HG03175 (cell line): ENCODE results near the gene TMEM121B.
"Not testable (repeated sequence)": the region's sequence is repeated elsewhere in the genome, so short reads cannot be mapped to it uniquely, and the experiment has no call there.

Source experiments
- ATAC-seq: cut with Tn5 transposase; IDR thresholded peaks from one replicate; pipeline ENCODE4 v1.9.1; 2021; ENCODE audit warnings: mild to moderate bottlenecking, moderate library complexity; ENCODE audit not compliant: unreplicated experiment

The TMEM121B gene

DNA sequence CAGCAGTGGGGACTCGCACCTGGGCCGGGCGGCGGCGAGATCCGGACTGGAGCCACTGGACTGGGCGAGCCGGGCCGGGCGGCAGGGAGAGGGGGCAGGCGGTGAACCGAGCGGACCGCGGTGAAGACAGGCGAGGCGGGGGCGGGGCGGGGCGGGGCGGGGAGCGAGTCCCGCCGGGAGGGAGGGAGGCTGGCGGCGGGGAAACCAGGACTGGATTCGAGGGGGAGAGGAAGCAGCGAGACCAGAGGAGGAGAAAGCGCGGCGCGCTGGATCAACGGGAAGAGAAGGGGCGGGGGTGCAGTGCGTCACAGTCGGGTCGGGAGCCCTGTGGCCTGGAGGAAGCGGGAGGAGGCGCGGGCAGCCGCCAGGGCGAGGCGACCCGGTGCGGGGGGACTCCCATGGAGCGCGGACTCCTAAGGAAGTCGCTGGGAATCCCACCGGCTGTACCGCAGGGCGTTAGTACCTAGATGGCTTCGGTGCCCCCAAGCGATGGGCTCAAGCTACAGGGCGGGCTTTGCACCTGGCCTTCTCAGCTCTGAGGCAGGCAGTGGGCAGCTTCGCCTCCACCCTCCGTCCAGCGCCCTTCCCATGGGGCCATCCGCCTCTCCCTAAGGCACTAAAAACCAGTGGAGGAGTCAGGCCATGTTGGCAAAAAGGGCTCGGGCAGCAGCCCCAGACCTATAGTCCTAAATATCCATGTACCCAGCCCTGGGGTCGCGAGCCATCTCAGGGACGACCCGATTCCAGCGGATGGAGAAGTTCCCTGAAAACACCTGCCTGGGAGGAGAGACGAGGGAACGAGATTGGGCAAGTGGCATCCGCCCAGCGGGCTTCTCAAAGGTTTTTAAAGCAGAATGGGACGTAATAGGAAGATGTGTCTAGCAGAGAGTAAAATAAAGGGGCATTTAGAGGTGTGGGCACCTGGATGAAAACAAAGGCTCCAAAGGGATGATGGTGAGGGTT is at the start of gene TMEM121B:
Gene TMEM121B, minus strand, starts transcription at position 128 of the 963 bp plus-strand sequence. CDS start 233 bp downstream, outside the sequence.
- no peak for ATAC-seq

DNA sequence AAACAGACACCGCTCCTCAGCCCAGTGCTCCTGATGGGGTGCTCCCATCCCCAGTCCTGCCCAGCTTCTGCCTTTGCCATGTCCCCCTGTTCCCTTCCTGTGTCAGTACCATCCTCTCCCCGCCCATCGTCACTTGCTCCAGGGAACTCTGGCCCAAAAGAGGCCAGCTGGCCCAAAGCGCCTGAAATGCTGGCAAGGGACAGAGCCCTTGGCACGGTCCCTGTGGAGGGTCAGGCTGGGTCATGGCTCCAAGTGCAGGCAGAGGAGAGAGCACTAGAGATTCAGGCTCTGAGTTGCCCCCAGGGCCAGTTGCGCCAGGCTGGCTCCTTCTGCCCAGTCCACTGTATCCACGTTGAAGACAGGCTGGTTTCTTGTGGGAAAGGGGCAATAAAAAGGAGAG is 46.3 kb upstream of the TMEM121B start:
- no peak for ATAC-seq

DNA sequence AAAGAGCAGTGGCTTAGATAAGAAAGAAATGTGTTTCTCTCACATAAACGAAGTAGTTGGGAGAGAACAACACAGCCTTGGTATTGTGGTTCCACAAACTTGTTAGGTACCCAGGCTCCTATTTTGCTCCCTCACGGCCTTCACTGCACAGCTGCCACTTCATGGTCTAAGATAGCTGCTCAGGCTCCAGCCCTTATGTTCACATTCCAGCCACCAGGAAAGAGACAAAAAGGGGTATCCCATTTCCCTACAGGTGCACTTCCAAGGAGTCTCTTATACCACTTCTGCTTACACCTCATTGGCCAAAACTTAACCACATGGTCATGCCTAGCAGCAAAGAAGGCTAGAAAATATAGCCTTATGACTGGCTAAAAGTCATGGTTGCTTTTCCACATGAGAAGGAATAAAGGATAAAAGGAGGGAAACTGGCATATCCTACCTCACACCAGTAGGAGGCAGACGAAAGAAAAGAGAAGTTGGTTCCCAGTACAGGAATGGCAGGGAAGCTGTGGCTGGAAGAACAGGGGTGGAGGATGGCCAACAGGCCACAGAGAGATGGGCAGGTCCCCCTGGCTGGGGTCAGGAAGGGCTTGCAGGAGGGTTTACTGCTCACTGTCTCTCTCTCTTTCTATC is 43.3 kb upstream of the TMEM121B start:
- no peak for ATAC-seq

DNA sequence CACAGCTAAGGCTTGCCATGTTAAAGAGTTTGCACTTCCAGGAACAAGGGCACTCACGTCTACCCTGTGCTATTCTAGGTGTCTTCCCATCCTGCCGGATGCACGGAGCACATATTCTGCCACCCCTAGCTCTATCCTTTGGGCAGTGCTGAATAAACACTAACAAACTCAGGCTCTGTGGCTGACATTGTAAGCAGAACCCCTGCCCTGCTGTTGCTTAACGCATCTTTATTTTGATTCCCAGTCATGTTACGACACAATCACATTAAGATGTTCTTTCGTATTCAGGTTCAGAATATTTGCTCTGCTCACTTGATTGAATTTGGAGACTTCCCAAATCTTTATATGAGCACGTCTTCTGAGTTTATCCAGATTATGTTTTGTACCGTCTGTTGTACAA is 41.6 kb upstream of the TMEM121B start:
- ATAC-seq, result no peak

DNA sequence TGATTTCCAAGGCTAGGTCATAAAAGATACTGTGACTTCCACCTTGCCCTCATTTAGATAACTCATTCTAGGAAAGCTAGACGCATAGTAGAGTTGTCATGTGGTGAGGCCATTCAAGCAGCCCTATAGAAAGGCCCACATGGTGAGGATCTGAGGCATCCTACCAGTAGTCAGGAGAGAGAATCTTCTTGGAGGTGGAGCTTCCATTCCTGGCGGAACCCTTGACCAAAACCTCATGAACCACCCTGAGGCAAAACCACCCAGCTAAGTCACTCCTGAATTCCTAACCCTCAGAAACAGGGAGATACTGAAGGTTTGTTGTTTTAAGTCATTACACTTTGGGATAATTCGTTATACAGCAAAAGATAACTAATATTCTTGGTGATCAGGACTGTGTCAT is 40.8 kb upstream of the TMEM121B start:
- ATAC-seq, result no peak

DNA sequence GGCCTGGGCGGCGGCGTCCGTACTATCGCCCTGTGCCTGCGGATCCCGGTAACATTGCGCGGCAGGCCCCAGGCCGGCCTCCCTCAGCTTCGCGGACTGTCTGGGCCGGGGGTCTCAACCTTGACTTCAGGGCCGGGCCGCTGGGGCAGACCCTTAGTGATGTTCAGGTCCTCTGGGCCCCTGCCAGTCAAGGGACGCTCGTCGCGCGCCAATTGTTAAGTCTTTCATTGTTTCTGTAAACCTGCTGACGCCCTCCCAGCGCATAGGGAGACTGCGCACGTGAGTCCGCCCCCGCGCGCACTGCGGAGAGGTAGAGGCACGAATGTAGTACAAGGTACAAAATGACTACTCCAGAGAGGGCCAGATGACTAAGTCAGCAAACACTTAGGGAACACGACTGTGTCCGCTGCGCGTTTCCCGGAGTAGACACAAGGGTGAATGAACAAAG is 38.4 kb upstream of the TMEM121B start:
- peak; percentile 23 for ATAC-seq

DNA sequence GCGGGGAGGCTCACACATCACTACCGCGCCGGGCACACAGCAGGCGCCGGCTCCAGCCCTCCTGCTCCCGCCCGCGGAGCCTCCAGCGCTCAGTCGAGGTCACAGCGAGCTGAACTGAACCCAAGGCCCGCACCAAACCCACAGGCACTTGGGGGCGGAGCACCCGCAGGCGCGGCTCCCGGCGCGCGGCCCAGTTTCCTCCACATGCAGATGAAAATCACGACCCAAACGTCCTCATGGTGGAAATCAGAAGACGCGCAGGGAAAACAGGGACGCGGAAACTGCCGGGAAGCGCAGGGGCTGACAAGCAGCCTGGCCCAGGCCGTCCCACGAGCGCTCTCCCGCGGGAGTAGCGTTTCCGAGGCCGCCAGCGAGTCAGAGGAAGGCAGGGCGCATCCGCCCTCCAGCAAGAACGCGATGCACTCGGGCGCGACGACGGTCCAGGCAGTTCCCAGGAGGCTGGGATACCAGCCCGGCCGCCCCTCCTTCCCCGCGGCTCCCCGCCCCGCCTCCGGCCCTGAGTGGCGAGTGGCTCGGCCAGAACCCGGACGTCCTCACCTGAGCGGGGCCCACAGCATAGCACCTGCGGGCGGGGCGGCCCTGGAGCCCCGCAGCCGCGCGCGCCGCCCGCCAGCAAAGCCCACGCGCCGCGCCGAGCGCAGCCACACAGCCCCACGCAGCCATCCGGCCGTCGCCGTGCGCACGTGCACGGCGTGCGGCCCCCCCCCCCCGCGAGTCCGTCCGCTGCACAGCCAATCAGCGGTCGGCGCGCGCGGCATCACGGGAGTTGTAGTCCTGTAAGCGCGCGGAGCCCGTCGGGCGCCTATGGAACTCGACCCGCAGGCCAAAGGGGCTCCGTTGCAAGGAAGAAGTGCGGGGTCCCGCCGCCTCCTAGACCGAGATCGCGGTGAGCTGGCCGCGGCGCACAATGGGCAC is 37.7 kb upstream of the TMEM121B start, which contains the start of gene HDHD5:
Gene HDHD5, minus strand, starts transcription at position 710 of the 936 bp plus-strand sequence. Its CDS starts 26 bp downstream, at position 684.
- peak; percentile 83 for ATAC-seq

DNA sequence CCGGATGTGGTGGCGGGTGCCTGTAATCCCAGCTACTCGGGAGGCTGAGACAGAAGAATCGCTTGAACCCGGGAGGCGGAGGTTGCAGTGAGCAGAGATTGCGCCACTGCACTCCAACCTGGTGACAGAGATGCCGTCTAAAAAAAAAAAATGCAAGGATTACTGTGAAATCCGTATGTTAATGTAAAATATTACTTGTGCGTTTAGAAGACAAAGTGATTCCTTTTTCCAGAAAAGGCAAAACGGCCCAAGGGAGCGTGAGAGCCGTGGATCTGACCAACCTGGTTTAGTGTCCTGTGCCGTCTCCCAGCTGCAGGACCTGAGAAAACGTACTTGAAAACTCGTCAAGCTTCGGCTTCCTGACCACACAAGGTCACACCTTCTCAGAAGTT is 37.0 kb upstream of the TMEM121B start:
- no peak for ATAC-seq

DNA sequence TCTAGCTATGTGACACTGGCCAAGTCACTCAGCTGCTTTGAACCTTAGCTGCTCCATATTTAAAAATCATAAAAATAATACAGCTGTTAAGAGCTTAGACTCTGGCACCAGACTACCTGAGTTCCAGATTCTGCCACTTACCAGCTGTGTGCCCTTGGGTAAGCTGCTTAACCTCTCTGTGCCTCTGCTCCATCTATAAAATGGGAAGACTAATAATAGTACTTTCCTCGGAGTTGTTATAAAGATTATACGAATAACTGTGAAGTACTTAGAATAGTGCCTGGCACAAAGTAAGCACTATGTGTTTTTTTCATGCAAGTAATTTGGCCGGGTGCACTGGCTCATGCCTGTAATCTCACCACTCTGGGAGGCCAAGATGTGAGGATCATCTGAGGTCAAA is 36.6 kb upstream of the TMEM121B start:
- no peak for ATAC-seq

DNA sequence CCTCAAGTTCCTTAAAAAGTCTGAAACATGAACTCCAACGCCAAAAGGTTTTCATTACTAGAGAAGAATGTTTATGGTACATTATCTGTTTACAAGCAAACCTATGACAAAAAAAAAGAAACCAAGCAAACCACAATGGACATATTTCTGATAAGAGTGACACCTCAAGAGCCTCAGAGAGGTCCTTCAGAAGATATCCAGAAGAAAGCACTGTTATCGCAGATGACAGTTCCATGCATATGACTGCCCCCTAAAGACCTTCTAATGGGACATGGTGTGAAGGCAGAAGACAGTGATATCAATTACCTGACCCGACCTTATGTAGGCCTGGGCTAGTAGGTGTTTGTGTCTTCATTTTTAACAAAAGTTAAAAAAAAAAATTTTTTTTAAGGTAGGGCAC is 34.8 kb upstream of the TMEM121B start:
- no peak for ATAC-seq

DNA sequence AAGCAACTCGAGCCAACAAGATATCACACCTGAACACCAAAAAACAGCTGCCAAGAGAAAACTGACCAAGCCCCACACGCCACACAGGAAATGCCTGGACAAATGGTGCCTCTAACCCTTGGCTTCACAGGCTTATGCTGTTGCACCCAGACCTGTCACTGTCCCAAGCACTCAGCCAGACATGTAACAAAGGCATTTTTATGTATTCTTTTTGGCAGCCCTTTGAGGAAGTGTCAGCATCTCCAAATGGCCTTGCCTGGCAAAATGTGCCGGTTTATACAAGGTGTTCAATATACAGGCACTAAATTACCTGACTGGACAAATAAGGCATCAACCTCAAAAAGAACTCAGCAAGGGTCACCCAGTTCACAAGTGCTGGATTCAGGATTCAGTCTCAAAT is 31.8 kb upstream of the TMEM121B start:
- no peak for ATAC-seq

DNA sequence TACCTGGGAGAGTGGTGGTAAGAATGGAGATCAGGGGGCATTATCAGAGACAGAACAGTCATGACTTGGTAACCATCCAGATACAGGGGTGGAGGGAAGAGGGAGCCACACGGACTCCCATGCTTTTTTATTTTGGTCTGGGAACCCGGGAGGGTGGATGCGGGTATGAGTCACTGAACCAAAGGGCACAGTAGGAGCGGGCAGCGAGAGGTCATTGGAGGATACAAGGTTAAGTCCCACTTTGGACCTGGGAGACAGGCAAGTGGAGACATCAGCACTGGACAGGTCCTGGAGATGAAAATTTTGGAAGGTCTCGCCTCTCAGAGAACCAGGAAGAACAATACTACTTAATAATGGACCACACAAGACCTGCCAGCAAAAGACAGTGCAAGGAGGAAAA is 31.2 kb upstream of the TMEM121B start:
- no peak for ATAC-seq

DNA sequence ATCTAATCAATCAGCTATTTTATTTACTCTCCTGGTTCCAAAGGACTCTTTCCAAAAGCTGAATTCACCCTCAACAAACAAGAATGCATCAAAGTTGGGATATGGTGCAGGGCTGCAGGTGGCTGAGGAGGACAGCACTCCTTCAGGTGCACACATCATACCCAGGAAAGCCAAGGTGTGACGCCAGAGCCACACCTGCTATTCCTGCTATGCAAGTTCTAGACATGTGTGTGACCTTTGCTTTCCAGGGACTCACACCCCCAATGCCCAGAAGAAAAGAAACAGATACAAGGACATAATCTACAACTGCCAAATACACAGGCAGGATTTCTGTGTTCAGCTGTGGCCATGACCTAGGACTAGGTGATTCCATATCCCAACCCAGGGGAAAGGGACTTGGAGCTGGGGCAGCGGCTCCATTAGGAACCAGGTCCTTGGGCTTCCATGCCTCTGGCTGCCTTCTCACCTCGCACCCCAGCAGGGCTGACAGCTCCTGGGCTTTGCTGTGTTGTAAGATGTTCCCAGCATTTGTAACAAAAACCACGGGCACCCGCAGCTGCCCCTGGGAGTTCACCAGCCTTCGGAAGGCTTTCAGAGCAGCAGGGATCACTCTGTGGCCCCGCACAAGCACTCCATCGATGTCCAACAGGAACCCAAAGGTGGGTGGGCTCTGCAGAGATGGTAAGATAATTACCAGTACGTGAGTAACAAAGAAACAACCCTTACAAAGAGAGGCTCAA is 28.1 kb upstream of the TMEM121B start:
- no peak for ATAC-seq

DNA sequence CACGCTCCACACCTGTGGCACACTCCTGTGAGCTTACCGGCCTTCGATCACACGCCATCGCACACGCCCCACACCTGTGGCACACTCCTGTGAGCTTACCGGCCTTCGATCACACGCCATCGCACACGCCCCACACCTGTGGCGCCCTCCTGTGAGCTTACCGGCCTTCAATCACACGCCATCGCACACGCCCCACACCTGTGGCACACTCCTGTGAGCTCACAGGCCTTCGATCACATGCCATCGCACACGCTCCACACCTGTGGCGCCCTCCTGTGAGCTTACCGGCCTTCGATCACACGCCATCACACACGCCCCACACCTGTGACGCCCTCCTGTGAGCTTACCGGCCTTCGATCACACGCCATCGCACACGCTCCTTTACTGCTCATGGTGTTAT is 26.3 kb upstream of the TMEM121B start:
- not testable (repeated sequence) for ATAC-seq

DNA sequence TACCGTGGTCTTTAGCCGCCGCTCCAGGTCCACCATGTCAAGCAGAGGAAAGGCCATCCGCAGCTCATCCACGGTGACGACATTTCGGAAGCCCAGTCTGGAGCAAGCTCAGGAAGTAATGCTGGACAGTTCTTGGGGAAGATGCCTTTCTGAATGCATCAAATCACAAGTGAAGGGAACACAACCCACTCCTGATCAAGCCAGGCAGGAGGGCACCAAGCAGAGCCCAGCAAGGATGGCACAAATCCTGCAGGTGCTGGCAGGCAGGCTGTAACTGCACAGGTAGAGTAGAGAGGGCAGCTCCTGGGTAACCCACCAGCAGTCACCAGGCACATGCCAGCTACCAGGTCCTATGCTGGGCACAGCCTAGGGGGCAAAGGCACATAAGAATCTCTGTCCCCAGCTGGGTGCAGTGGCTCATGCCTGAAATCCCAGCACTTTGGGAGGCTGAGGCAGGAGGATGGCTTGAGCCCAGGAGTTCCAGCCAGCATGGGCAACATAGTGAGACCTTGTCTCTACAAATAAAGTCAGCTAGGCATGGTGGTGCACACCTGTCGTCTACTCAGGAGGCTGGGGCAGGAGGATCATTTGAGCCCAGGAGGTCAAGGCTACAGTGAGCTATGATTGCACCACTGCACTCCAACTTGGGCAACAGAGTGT is 24.0 kb upstream of the TMEM121B start:
- ATAC-seq, result no peak

DNA sequence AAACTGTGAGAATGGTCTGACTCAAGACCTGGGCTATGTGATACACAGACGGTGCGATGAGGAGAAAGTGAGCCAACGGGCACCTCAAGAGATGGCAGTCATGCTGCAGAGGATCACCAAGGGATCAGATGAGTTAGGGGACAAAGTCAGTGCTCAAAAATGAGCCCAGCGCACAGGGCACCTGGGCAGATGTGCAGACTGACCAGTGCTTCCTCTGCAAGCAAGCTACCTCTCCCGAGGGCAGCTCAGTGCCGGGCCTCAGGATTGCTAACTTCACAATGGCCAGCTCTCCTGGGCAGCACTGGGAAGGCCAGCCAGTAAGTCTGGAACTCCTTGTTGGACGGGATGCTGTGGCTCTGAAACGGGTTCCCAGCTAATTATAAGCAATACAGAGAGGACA is 22.7 kb upstream of the TMEM121B start:
- ATAC-seq, result no peak

DNA sequence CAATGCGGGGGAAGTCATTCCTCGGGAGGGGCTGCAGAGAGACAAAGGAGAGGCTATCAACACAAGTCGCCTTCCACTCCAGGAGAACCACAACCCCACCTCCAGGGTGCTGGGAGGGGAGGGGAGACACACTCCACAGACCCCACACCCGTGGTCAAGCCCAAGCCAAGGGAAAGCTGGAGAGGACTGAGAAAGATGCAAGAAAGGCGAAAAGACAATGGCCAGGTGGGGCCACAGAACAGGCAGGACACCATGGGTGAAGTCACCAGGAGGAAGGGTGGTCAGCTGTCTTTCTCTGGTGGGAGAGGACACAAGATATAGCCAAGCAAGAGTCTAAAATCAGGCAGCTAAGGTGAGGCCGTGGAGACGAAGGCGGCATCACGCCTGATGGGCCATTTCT is 21.9 kb upstream of the TMEM121B start:
- ATAC-seq, result no peak

DNA sequence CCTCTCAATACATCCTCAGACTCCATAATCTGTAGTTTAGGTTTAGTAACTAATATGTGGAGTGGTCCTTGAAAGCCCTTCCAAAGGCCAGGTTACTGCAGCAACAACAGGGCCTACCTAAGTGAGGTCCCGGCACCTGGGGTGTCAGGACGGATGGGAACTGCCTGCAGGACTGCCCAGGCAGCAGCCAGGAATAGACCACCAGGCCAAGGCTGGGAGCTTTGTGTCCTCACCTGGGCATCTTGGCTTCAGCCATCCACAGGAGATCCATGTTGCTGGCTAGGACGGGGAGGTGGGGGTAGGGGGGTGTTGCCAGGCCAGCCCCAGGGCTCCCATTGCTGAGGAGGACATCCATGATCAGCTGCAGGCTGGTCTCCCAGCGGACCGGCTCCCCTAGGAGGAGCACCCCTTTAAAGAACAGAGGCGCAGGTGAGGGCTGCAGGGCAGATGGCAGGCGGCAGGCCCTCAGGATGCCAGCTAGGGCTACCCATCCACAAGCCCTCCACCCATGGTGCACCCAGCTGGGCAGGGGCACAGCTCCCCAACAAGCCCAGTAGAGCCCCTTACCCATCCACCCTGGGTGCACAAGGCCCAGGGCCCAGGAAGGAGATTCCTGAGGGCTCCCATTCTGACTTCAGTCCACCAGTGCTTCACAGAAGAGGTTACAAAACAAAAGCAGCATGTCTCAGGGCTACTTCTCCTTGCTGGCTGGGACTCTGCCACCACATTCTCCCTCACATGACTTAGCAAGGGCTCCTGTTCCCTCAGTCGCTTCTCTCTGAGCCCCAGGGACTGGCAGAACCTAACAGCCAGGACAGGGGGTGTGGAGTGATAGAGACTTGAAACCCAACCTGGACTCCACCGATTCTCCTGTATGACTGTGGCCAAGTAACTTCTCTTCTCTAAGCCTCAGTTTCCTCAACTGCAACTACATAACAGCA is 19.9 kb upstream of the TMEM121B start:
- no peak for ATAC-seq

DNA sequence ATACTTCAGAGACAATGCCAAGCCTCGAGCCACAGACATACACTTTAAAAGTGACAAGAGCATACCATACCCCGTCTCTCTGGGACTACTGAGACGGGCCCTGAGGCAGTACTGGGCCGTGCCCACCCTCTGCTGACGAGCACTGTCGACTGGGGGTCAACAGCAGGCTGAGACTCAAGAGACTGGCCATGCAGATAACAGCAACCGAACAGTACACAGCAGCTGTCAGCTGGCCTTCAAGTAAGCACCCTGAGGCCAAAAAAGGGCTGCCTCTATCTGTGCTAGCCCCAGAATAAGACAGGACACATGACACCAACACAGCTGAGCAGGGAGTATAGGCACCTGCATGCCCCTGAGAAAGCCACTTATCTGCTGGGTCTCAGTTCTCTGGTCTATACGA is 18.9 kb upstream of the TMEM121B start:
- no peak for ATAC-seq
